ENCODE measurements around the gene BTNL9.
"Not testable (repeated sequence)": the region's sequence is repeated elsewhere in the genome, so short reads cannot be mapped to it uniquely, and the experiment has no call there.

BTNL9 gene

DNA sequence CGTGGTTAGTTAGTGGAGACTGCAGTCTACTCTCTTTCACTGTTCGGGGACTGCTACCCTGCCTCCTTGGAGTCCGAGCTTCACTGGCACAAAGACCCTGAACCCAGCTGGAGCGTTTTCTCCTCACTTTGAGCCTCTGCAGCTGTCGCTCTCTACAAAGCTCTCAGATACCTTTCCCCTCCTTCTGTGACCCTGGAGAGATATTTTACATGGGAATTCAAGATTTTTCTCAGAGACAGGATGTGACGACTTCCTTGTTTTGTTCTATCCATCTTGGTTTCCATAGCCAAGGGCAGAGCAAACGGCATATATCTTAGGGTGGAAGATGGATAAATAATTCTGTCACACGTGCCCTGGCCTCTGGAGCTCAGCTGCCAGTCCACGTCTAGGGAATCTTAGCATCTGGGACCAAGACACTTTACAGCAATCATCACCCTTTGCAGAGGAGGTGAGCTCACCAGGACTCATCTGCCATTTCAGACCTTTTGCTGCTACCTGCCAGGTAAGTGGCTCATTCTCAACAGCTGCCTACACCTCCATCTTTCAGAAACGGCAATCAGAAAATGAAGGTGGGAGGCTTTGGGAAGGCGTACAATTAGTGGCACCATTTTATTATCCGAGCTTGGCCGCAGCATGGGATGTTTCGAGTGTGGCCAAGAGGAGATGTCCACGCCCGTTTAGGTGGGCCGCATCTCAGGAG, at the start of gene BTNL9:
Gene BTNL9 (plus strand): TSS at position 336 of the 700 bp plus-strand sequence. CDS start 5,224 bp downstream, outside the sequence.
- DNase-seq (ENCODE audit: low spot score), result no peak

DNA sequence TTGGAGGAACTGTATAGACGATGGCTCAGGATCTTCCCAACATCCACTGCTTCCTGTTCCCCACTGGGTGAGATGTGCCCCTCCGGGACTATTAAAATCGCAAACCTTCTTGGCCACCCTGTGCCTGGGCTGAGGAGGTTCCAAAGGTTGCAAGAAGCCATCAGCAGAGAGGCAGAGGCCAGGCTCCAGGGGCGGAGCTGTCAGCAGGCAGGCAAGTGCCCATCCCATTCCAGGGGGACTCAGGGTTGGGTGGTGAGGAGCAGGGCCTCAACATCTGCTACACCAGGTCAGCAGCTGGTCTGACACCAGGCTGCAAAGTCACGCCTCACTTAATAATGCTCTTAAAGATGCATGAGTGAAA, 49.2 kb upstream of the BTNL9 start:
- DNase-seq (ENCODE audit: low spot score), result no peak

DNA sequence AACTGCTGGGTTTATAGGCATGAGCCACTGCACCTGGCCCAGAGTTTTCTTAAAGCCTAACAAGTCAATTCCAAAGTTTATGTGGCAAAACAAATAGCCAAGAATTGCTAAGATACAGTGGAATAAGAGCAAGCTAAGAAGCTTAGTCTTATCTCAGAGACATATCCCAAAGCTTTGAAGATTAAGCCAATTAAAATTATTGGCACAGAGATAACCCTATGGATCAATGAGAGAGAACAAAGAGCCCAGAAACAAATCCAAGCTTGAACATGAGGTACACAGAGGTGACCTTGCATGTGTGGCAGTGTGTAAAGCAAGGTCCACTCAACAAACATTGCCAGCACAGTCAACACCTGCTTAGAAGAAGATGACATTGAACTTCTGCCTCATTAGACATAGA, 38.1 kb upstream of the BTNL9 start:
- no peak for DNase-seq (ENCODE audit: low spot score)

DNA sequence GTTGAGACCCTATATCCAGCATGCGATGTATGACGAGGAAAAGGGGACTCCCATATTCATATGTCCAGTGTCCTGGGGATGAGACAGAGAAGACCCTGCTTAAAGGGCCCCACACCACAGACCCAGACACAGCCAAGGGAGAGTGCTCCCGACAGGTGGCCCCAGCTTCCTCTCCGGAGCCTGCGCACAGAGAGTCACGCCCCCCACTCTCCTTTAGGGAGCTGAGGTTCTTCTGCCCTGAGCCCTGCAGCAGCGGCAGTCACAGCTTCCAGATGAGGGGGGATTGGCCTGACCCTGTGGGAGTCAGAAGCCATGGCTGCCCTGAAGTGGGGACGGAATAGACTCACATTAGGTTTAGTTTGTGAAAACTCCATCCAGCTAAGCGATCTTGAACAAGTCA, 34.3 kb upstream of the BTNL9 start:
- no peak for DNase-seq (ENCODE audit: low spot score)

DNA sequence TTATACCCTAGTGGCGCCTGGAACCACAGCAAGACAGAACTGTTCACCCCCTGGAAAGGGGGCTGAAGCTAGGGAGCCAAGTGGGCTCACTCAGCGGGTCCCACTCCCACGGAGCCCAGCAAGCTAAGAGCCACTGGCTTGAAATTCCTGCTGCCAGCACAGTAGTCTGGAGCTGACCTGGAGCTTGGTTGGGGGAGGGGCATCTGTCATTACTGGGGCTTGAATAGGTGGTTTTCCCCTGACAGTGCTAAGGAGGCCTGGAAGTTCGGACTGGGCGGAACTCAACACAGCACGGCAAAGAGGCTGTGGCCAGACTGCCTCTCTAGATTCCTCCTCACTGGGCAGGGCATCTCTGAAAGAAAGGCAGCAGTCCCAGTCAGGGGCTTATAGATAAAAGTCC, 31.9 kb upstream of the BTNL9 start:
- no peak for DNase-seq (ENCODE audit: low spot score)

DNA sequence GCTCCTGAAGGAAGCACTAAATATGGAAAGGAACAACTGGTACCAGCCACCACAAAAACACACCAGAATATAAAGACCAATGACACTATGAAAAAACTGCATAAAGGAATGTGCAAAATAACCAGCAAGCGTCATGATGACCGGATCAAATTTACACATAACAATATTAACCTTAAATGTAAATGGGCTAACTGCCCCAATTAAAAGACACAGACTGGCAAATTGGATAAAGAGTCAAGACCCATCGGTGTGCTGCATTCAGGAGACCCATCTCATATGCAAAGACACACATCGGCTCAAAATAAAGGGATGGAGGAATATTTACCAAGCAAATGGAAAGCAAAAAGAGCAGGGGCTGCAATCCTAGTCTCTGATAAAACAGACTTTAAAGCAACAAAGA, 30.0 kb upstream of the BTNL9 start:
- DNase-seq (ENCODE audit: low spot score), result not testable (repeated sequence)

DNA sequence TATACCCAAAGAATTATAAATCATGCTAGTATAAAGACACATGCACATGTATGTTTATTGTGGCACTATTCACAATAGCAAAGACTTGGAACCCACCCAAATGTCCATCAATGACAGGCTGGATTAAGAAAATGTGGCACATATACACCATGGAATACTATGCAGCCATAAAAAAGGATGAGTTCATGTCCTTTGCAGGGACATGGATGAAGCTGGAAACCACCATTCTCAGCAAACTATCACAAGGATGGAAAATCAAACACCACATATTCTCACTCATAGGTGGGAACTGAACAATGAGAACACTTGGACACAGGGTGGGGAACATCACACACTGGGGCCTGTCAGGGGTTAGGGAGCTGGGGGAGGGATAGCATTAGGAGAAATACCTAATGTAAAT, 25.4 kb upstream of the BTNL9 start:
- DNase-seq (ENCODE audit: low spot score), result not testable (repeated sequence)

DNA sequence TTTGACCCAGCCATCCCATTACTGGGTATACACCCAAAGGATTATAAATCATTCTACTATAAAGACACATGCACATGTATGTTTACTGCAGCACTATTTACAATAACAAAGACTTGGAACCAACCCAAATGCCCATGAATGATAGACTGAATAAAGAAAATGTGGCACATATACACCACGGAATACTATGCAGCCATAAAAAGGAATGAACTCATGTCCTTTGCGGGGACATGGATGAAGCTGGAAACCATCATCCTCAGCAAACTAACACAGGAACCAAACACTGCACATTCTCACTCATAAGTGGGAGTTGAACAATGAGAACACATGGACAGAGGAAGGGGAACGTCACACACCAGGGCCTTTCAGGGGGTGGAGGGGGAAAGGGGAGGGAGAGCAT, 22.6 kb upstream of the BTNL9 start:
- DNase-seq (ENCODE audit: low spot score), result not testable (repeated sequence)

DNA sequence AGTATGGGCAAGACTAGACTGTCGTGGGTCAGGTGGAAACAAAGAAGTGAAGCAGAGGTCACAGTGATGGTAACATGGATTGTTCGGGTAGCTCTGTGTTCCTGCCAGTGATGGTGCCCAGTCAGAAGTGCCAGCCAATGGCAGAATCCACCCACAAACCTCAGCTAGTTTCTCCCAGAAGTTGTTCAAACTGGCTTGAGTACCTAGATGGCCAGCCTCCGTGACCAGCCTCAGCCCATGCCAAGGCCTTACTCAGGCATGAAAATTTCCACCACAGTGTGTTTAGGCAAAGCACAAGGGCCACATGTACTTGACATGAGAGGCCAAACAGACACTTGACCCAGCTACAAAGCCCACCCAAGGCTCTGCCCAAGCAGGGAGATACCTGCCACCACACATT, 19.4 kb upstream of the BTNL9 start:
- no peak for DNase-seq (ENCODE audit: low spot score)

DNA sequence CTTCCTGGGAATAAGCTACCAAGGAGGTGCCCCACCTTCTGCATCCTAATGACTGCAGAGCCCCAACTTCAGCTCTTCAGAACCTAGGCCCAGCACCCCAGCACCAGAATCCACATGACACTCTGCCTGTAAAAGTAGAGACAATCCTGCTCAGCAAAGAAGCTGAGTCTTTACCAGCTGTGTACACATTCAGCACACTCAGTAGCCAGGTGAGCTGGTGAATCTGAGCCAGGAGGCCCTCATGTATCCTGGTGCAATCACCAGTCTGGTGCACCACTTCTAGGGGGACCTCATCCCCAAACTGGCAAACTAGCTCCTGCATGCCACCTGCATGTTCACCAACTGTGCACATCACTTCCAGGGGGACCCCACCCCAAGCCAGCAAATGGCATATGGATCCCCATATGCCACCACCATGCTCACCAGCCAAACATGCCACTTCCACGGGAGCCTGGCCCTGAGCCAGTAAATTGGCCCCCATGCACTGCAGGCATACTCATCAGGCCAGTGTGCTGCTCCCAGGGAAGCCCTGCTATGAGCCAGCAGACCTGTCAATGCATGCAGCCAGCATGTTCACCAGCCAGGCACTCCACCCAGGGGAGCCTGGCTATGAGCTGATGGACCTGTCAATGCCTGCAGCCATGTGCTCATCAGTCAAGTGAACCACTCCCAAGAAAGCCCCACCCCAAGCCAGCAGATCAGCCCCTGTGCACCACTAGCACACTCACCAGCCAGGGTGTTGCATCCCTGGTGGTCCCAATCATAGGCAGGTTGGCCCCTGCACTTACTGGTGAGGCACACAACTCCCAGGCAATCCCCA, 15.6 kb upstream of the BTNL9 start:
- DNase-seq (ENCODE audit: low spot score), result no peak

DNA sequence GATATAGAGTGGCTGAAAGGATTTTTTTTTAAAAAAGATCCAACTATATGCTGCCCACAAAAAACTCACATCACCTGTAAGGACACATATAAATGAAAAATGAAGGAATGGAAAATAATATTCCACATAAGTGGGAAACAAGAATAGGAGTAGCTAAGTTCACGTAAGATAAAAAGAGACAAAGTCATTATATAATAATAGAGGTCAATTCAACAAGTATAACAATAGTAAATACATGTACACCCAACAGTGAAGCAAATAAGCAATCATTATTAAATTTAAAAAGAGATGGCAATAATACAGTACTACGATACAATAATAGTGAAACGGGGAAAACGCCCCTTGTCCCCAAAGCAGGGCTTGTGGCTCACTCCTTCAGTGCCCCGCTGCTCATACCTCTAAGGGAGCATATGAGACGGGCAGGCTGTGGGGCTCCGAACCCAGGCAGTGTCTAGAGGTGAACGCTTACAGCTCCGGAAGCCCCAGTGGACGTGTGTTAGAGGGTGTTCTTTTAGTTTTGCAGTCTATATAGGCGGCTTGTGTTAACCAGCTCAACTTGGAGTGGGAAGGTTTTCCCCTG, 12.5 kb upstream of the BTNL9 start:
- no peak for DNase-seq (ENCODE audit: low spot score)

DNA sequence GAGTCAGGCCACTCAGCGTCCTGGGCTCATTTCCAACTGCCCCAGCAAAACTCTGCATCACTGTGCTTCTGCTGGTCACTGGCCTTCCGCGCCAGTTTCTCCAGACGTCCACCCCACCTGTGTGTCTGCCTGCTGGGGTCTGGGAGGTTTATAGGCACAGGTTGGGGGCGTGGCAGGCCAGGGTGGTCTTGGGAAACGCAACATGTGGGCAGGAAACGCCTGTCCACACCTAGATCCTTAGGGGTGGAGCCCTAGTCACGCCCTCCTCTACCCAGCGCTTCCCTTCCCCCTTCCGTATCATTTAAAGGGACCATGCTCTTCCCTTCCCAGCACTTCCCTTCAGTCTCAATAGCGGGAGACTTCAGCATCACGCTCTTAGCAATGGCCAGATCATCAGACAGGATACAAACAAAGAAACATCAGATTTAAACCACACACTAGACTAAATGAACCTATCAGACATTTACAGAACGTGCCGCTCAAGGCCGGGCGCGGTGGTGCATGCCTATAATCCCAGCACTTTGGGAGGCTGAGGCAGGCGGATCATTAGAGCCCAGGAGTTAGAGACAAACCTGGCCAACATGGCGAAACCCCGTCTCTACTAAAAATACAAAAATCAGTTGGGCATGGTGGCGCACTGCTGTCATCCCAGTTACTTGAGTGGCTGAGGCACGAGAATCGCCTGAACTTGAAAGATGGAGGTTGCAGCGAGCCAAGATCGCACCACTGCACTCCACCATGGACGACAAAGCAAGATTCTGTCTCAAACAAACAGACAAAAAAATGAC, 11.8 kb upstream of the BTNL9 start:
- no peak for DNase-seq (ENCODE audit: low spot score)

DNA sequence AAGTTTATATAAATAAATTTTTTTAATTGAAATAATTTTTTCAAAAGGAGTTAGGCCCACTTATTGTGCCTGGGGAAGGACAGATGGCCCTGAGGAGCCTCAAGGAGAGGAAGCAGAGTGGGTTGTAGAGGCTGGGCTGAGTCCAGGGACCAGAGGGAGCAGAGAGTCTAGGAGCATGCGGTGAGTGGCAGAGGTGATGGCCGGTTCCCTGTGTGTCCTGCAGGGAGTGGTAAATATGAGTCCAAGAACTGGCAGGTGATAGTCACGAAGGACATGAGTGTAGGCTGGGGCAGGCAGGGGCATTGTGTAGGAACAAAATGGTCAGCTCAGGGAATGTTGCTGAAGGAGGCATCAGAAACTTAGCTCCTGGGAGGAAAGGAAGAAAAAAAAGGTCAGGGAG, 8.3 kb upstream of the BTNL9 start:
- no peak for DNase-seq (ENCODE audit: low spot score)

DNA sequence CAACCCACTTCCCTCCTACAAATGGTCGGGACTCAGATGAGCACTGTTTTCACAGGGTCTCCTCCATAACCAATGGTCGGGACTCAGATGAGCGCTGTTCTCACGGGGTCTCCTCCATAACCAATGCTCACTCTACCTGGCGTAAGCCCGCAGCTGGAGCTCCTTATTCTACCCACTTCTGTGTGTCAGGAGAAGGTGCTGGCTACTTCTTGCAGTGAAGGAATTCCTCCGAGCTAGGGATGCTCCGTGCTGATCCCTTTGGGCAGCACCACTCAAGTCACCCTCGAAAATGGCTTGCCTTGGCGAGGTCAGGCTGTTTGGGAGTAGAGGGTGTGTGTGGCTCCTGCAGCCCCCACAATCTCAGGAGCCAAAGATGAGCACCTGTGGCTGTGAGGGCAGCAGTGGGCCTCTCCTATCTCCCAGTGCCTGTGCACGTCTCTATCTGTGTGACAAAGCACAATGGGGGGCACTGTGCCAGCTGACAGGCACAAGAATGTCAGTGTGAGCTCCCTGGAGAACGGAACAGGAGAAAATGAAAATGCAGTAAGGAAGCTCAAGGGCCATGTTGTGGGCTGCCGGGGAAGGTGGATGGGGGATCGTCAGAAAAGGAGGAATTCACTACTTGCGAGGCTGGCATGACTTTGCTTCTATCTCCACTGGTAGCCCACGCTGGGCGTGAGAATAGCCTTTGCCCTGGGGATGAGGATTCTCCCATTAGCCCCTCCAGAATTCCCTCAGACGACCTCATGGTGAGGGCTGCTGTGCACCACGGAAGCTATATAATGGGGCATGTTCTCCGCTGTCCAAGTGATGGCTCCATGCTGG, 3.9 kb upstream of the BTNL9 start:
- no peak for DNase-seq (ENCODE audit: low spot score)

DNA sequence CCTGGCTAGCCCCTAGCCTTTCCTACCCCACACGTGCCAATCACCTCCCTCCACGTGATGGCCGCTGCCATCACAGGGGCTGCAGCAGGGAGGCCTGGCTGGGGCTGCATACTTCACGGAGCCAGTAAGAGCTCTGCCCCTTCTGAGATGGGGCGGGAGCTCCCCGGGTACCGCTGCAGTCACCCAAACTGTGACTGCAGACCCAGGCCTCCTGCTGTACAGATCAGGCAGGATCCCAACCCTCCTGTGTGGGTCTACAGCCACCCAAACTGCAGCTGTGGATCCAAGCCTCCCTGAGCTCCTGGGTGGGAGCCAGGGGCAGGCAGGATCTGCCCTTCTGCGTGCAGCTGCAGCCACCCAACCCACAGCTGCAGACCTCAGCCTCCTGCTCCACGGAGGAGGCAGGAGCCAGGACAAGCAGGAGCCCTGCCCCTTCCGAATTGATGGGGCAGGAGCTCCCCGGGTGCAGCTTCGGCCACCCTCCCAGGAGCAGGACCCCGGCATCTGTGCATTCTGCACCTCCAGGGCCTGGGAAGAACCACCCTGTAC, 3.2 kb upstream of the BTNL9 start:
- no peak for DNase-seq (ENCODE audit: low spot score)

DNA sequence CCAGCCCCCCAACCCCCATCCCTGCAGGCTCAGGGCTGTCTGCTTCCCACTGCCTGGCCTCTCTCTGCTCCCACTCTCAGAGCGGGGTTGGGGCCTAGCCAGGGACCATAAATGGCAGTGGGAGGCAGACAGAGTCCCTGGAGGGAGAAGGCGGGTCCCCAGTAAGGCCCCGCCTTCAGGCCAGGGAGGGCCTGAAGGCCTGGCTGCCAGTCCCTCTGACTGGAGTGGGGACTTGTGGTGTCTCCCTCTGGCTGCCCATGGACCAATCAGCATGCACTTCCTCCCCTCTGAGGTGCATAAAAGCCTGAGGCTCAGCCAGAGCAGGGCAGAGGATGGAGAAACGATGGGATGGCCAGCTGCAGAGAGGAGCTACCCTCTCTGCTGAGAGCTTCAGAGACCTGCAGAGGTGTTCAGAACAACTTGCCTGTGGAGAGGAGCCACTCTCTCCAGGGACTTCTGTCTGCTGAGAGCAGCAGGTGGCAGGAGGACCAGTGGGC, 2.7 kb upstream of the BTNL9 start:
- DNase-seq (ENCODE audit: low spot score), result no peak

DNA sequence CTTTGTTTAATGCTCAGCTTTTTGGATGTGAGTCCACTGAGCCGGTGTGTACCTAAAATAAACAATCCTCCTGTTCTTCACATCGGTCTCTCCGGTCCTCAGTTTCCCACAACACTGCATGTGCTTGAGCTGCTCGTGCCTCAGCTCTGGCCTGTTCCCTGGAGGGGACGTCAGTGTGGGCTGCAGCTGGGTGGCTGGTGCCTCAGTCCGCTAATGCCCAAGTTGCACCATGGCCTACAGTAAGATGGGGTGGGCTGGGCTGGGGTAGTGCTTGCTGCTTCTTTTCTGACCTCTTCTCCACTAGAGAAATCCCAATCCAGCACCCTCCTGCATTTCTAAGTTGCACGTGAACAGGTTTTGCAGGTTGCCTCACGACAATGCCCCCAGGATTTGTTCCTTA, 595 bp upstream of the BTNL9 start:
- DNase-seq (ENCODE audit: low spot score), result no peak

DNA sequence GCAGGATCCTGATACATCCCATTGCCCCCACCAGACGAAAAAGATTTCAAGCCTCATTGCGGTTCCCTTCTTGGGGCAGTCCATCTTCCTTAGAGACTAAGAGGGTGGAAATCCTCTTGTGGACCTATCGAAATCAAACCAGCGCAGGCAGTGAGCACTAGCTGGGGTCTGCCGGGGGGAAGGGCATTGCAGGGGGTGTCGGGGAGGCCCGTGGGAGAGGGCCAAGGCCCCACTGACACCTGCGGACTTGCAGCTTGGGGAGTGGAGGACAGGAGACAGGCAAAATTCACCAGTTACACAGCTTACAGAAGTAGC, 522 bp downstream of the BTNL9 start:
- DNase-seq (ENCODE audit: low spot score), result no peak

DNA sequence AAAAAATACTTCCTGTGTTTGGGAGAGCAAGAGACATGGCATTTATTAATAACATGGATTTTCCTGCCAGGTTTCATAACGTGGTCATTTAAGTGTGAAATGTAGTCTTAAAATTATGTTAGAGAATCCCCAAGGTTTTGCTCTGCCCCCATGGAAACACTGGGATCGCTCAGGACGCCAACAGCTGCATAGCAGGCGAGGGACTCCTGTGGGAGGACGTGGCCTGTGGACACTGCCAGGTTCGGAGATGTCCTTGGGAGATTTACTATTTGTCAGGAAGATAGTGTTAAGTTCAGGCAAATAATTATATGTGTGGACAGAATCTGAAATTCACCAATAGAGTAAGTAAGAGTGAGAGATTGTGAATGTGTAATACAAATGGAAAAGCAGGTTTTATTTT, 977 bp downstream of the BTNL9 start:
- DNase-seq (ENCODE audit: low spot score), result no peak

DNA sequence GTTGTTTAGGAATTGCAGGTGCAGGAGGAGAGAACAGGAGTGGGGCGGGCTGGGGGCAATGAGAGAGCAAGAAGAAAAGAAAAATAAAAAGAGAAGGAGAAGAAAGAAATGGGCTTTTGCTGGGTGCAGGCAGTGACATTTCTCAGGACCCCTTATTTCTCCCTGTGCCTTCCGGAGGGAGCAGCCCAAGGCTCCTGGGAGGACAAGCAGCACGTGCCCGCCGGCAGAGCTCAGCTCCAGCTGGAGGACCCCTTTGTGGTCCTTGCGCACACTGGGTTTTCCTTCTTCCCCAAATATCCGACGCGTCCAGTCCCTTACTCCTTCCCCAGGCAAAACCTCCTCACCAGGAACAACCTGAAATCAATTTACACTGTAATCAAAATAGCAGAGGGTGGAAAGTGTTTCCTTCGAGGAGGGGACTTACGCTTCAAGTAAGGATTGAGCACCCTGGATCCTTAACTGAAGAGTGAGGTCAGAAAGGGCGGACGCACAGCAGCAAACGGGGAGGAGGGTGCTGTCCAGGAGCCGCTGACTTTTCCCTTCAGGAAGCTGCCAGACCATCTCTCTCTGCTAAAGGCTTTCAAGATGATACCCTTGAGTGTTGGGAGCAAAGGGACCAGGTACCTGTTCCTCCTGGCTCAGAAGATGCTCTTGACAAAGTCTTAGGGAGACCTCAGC, 2.1 kb downstream of the BTNL9 start:
- DNase-seq (ENCODE audit: low spot score), result no peak

DNA sequence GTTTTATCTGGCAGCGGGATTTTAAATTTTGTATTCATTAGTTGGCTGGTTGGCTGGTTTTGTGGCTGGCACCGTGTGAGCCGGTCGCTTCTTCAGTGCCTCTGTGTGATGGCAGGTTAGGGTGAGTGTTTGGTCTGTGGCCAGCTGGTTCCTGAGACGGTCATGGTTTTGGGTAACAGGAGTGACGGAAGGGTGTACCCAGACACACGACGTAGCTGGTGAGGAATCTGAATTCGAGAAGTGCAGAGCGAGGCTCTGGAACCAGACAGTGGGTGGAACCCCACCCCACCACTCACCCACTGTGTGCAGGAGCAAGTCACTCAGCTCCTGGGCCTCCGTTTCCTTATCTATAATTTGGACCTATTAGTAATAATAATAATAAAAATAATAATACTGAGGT, 2.7 kb downstream of the BTNL9 start:
- no peak for DNase-seq (ENCODE audit: low spot score)

Measured in HuH-7 (cell line).